DND-41 (cell line): ENCODE data around the gene TRAPPC6A.

Experiments used
- EZH2 ChIP-seq: IDR thresholded peaks from 3 replicates; pipeline ENCODE4 v1.6.1; 2012; ENCODE audit warnings: borderline replicate concordance, low read depth, mild to moderate bottlenecking, moderate library complexity, low read length, inconsistent platforms; ENCODE audit not compliant: severe bottlenecking
- TF ChIP-seq, protein P1 (sequence below): IDR thresholded peaks from 2 replicates; pipeline ENCODE4 v1.5.1; 2012; ENCODE audit warnings: borderline replicate concordance, low read length, moderate library complexity, mild to moderate bottlenecking; ENCODE audit not compliant: poor library complexity, severe bottlenecking; ENCODE audit errors: extremely low read depth

DNA sequence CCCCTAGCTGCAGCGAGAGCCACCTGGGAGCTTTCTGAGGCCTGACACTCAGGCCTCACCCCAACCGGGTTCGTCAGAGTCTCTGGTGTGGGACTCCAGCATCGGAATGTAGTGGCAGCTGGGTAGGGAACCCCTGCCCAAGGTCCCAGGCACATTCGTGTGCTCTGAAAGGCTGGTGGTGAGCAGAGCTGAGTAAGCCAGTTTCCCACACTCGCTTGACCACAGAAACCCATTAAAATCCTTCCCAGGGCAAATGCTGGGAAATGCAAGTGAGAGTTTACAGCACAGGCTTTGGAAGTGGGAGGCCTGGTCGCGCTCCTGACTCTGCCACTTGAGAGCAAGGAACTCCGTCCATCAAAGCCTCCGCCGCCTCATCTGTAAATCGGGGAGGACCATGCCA lies 4.2 kb downstream of the TRAPPC6A start:
- TF ChIP-seq, protein P1, sequence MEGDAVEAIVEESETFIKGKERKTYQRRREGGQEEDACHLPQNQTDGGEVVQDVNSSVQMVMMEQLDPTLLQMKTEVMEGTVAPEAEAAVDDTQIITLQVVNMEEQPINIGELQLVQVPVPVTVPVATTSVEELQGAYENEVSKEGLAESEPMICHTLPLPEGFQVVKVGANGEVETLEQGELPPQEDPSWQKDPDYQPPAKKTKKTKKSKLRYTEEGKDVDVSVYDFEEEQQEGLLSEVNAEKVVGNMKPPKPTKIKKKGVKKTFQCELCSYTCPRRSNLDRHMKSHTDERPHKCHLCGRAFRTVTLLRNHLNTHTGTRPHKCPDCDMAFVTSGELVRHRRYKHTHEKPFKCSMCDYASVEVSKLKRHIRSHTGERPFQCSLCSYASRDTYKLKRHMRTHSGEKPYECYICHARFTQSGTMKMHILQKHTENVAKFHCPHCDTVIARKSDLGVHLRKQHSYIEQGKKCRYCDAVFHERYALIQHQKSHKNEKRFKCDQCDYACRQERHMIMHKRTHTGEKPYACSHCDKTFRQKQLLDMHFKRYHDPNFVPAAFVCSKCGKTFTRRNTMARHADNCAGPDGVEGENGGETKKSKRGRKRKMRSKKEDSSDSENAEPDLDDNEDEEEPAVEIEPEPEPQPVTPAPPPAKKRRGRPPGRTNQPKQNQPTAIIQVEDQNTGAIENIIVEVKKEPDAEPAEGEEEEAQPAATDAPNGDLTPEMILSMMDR, result no peak
- no peak for TF ChIP-seq EZH2
